Hematopoietic multipotent progenitor cell treated with erythropoietin and hydrocortisone succinate and interleukin-3 and kit ligand, for 17 days (in vitro differentiated cells): ENCODE results near the gene TANC2.

Source experiments
- DNase-seq: peaks from one replicate; pipeline ENCODE4 v3.0.0-alpha.2; 2015; ENCODE audit warnings: low spot score

The TANC2 gene

DNA sequence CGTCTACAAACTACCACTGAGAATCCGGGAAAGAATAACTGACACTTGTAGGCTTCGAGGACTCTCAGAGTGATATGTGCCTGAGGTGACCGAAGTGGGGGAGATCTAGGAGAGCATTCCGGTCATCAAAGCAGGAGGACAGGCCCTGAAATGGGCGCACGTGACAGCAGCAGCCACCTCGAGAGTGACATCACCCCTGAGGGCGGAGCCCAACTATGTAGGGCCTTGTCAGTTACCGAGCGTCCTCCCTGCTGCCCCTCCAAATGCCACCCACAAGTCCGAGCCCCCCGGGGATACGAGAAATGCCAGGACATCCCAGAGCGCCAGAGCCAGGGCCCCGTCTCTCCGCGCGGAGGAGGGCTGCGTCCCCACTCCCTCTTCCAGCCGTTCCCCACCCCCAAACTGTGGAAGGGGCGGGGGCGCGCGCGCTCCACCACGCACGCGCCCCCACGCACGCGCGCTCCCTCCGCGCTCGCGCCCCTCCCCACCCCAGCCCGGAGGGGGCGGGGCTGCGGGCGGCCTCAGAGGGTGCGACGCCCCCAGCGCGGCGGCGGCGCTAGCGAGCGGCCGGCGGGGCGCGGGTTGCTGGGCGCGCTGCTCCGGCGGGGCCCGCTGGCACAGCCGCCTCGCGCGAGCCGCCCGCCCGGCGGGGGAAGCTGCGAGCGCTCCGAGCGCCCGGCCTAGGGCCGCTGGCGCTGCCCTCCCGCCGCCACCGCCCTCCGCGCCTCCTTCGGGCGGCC lies at the start of gene TANC2:
TANC2 (plus strand) TSS at position 550 of the 740 bp plus-strand sequence. CDS start 43,325 bp downstream, outside the sequence.
- peak; percentile 72 for DNase-seq

DNA sequence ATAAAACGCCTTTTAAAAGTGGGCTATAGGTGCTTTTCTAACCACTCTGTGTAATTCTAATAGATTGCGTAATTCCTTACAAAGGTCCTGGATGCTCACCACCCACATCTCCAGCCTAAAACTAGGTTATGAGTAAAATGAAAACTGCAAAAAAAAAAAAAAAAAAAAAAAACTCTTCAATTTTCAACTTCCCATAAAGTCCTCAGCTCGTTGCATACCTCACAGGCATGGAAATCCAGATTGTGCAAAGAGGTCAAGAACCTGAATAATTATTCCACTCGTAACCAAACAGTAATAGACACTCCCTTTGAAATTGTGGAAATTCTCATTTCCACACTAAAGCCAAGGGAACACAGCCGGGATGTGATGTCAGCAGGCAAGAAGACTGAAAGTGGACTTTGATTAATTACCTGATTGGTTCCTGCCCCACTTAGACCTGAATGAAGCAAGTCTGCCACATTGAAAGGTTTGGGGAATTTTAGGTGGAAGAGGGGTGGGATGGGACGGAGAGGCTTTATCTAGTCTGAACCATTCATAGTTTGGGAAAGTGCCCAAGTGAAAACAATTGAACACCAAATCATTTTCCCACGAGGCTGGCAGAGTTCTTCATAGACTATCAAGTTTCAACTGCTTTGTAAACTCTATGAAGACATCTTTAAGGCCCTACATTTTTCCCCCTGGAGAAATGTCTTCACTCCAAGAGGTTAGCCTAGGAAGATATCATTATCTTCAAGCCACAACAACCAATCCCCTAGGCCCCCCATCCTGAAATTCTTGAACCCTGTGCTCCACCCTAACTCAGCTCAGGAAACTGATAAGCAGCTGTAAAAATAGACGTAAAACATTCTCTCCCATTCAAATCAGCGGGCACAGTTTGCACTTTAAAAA lies 49.1 kb upstream of the TANC2 start:
- no peak for DNase-seq

DNA sequence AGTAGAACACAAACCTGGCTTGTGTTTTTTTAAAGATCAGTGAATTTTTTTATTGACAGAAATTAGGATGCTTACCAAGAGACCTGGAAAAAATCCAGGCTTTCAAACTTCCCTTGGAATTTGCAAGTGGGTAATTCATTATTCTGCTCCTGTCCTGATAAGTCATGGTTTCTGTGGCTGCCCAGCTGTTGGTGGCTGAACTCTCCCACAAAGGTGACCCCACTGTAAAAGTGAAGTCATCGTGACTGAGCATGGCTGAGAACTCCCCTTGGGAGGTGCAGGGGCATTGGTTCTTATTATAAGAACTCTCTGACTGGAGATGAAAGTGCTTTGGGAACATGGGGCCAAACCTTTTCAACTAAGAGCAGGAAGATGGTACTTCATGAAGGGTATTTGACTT lies 46.6 kb upstream of the TANC2 start:
- no peak for DNase-seq

DNA sequence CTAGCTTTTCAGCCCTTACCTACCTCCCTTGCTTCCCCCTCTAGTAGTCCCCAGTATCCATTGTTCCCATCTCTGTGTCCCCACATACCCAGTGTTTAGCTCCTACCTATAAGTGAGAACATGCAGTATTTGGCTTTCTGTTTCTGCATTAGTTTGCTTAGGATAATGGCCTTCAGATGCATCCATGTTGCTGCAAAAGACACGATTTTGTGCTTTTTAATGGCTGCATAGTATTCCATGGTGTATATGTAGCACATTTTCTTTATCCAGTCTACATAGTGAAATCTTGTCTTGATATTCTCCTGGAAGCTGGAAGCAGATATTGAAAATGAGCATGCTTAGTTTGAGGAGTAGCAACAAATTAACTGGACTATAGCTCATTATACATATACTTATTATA lies 45.7 kb upstream of the TANC2 start:
- no peak for DNase-seq

DNA sequence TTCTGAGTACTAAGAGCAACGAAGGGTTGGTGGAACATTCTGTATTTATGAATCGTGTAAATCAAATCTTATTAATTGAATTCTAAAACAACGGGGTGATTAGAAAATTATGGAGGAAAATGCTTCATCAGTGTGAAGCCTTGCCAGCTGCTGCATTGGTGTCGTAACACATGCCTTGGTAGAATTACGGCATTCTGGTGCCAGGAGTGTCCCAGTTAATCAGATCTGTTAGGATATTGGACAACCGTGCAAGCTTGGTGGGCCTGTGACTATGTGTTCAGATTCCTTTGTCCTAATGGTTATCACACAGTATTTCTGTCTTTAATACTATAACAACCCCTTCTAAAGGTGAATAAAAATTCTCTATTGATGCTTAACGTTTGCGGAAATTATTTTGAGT lies 44.2 kb upstream of the TANC2 start:
- DNase-seq: no peak

DNA sequence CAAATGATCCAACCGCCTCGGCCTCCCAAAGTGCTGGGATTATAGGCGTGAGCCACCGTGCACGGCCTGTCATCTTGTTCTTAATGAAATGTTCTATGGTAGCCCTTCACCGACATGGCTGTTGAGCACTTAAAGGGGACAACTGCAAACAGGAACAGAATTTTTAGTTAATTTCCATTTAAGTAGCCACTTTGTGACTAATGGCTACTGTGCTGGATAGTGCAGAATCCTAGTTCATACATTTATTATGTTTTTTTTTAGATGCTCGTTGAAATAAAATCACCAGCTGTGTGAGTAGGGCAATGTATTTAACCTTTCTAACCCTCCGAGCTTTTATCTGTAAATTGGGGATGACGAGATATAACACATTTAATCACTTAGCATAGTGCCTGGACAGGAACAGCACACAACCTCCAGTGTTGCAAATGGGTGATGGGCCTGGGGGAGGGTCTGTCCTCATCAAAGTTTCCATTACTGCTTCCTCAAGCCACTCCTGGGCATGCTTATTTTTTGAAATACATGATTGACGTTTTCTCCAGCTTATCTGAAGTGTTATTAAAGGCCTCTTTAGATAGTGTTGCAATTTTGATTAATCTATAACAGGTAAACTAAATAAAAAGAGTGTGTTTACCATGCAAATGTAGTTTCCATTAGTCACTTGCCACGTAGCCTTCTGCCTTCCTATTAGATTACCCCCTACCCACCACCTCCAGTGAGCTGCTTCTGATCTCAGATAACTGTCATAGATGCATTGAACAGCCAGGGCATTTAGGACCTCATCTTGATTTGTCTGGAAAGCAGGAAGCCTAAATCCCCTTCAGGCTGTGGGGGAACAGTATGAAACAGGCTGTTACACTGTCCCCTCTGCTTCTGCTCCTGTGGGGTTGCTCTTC lies 42.5 kb upstream of the TANC2 start:
- DNase-seq: no peak

DNA sequence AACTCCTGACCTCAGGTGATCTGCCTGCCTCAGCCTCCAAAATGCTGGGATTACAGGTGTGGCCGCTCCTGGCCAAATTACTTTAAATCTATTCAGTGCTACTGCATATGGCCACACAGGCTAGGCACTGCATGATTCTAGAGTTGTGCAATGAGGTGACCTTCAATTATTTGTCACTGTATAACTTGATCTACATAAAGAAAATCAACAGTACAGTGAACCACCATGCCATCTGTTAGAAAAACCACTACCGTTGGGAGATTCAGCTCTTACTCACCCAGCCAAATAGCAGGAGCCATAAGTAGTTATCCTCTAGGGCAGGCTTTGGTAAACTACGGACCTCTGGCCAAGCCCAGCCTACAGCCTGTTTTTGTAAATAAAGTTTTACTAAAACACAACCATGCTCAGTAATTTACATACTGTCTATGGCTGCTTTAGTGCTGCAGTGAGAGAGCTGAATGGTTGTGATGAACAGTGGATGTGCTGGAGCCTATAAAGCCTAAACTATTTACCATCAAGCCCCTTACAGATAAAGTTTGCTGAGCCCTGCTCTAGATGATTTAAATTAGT lies 40.7 kb upstream of the TANC2 start:
- DNase-seq: no peak

DNA sequence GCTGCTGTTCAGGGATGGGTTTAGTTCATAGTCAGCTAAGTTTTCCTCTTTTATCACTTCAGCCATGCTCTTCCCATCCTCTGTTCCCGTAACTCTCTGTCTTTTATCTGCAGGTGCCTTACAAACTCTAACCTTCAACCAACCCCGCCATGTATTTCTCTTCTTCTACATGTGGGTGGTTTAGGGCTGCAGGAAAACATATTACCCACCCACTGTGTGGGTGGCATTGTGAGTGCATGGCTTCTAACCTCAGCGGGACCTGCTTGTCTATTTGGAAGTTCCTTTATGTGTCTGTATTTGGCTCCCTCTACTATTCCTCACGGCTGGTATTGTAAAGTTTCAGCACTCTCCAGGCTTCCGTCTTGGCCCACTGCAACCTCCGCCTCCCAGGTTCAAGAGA lies 39.0 kb upstream of the TANC2 start:
- DNase-seq: no peak

DNA sequence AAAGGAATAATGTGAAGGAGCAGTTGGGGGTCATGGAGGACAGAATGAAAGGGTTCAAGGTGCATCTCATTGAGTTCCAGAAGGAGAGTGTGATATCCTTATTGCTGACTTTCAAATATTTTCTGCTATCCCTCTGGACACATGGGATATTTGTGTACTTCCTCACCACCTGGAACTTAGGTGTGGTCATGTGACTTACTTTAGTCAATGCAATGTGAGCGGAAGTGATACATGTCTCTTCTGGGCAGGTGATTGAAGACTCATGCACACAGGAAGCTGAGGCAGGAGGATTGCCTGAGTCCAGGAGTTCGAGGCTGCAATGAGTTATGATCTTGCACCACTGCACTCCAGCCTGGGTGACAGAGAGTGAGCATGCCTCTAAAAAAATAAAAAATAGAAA lies 36.7 kb upstream of the TANC2 start:
- no peak for DNase-seq

DNA sequence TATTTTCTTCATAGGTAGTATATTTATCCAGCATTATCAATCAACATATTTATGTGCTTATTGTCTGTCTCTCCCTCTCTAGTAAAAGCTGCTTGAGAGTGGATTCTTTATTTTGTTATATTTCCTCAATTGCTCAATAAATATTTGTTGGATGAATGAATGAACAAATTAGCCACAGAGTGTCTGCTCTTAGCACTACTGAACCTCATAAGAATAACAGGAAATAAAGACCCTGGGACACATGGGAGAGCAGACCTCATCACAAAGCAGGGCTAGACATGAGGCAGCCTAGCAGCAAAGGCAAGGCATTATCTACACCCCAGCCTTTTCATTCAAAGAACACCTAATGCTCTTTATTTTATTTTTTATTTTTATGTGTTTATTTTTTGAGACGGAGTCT lies 34.9 kb upstream of the TANC2 start:
- no peak for DNase-seq

DNA sequence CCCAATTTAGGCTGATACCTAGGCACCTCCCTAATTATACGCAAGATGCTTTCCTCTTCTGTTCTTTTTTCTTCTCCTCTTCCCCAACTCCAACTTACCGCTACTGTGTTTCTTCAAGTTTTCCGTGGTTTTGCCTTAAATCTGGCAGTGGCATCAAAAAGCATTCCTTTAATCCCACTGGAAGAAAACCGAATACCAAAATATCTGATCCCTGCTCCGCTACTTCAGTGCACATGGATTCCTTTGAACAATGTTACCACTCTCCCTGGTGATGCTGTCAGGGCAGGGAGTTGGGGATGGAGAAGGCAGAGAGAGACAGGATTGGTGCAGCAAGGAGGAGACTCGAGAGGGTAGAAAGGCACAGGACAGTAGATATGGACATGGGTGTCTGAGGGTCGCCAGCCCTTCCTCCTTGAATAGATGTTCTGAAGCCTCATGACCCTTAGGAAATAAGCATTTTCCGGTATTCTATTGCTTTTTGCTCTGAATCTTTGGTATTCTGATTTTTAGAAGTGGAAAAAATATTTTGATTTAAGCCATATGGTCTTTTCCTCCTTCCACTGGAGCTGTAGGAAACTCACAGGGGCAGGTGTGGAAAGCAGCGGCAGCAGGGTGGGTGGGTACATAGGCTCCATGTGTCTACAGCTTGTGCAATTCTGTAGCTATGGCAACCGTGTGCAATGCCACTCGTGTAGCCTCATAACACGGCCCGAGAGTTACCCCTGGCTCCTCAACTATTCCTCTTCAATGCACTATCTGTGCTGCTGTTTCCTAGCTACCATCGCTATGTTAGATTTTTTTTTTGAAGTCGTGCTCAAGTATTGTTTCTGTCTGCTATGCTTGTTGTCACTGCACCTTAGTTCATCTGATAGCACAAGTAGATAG lies 32.3 kb upstream of the TANC2 start:
- DNase-seq: no peak

DNA sequence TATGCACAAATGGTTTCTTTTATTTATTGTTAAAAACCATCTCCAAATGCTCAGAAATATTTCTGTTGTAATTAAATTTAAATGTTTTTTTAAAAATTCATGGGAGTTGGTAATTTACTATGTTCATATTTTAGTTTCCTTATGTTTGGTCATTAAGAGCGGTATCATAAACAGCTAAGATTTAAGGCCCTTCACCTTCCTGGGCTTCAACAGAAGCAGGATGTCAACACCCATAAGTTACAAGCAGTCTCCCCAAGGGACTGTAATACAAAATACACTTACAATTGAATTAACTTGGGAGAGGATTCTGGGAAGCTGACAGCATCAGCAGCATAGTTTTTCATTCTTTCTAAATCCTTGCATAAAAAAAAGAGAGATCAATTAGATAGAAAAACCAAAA lies 30.9 kb upstream of the TANC2 start:
- no peak for DNase-seq

DNA sequence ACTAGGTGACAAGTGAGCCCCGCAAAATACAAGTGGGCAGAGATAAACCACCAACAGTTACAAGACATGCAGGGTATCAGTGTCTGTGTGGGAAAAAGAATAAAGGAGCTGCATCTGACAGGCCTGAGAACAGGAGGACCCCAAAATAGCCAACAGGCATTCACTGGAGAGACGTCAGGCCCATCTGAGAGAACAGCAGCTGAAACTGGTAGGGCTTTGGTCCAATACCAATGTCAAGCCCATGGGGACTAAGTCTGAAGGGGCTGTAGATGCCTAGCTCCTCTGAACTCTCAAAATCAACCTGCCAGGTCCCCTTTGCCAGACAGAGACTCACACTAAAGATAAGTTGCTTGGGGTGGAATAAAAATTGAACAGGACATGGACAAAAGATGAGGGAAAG lies 30.5 kb upstream of the TANC2 start:
- no peak for DNase-seq

DNA sequence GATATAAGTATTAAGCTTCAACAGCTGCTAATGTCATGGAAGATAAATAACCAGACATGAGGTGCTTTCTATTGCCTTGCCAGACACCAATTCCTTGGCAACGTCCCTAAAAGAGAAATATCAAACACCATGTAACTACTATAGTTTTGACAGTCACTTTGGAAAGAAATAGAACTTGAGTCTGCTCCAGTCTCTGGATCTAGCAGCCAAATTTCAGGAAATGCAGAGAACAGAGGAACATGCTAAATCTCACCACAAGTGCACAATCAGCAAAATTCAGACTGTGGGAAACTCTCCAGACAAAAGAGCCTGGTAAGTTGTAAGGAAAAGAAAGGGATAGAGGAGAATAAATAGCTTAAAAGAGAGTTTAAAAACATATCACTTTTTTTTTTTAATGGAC lies 28.4 kb upstream of the TANC2 start:
- no peak for DNase-seq

DNA sequence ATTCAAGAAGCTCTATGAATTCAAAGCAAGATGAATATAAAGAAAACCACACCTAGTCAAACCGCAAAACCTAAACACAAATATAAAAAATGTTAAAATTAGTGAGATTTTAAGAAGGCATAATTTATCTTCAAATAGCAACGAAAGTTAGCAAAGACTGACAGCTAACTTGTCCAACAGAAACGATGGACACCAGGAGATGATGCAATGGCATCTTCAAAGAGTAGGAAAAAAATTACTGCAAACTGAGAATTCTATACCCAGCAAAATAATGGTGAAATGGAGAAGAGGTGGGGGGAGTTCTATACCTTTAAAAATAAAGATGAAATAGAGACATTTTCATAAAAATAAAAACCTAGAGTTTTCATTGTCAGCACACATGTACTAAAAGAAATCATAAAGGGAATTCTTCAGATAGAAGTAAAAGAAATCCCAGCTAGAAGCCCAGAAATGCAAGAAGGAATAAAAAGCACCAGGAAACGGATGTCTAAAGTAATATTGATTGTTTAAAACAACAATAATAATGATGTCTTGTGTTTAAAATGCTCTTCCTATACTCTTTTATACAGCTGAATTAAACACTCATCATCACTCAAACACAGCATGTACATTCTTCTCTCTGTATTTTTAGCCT lies 24.6 kb upstream of the TANC2 start:
- no peak for DNase-seq

DNA sequence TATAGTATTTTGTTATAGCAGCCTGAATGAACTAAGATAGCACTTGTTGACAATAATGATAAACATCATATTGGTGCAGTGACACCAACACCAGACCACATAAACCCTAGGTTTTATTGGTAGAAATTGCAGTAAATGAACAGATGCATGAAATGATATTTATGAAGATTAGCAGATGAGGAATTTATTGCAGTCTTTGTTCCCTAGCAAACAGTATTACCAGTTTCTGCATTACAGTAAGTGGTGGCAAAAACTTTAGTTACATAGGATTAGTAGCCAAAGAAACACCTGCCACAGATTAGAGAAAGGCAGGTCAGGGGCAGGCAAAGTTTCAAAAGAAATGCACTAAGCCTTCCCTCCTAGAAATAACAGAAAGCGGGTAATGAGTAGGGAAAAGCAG lies 17.7 kb upstream of the TANC2 start:
- no peak for DNase-seq

DNA sequence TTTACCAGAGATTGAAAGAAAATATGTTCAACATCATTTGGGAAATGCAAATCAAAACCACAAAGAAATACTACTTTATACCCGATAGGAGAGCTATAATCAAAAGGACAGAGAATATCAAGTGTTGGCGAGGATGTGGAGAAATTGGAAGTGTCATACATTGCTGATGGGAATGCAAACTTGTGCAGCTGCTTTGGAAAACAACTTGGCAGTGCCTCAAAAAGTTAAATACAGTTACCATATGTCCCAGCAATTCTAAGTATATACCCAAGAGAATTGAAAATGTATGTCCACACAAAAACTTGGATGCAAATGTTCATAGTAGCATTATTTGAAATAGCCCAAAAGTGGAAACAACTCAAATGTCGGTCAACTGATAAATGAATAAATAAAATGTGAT lies 17.0 kb upstream of the TANC2 start:
- DNase-seq: no peak

DNA sequence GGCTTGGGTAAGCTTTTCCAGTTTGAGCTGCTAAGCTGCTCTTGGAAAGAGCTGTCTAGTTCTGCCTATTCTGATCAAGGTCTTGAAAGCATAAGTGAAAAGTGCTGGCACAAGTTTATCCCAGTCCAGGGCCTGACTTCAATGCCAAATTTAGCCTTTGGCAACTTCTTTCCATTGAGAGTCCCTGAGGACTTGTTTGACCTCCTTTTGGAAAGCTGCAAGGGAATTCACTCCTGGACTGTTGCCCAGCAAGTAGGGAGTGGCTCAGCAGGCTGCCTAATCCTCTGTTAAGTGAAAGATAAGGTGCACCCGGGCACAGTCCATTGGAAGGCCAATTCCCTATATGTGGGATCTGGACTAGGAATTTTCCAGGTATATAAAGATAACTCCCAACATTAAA lies 16.0 kb upstream of the TANC2 start:
- DNase-seq: no peak

DNA sequence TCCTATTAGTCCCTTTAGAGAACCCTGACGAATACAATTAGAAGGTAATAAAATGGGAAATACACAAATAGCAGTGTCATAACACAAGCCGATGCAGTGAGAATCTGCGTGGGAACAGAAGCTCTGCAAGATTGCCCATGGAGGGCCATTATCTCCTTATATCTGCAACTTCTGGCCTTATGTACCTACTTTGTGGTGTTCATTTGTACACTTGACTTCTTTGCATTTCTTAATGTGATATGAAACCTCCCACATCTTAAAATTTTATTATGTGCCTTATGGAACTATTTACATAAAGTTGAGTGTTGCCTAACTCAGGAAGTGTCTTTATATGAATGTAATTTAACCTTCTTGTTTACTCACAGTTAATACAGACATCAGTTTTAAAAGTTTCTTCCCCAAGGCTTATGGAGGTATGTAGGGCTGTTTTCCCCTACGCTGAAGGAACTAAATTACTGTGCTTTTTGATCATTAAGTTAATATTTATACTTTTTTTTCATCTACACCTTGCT lies 10.1 kb upstream of the TANC2 start:
- DNase-seq: no peak

DNA sequence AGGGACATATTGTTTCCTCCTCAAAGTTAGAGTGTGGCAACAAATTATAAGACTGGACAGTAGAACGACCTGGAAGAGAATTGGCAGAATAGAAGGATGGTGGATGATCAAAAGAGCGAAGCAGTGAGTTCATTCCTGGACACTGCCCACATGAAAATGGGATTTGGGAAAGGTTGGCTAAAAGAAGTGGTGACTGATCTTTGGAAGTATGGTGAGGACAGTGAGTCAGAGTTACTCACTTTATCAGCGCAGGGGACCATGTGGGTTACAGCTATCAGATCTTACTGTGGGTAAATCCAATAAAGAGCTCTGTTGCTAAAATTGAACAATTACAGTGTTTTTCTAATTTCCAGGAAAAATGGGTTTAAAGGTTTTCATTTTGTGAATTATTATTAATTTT lies 2.7 kb upstream of the TANC2 start:
- DNase-seq: no peak
